WTC11 (cell line): ENCODE measurements around the gene DPP10. TPM values are rescaled to one million over a fixed set of nuclear protein-coding genes. Genes with fewer than 3 reads are reported as not detected.

Experiments
- ATAC-seq: fragments of 200-7000 bp; cut with Tn5 transposase; 2 replicates; pipeline ENCODE4 v1.10.0; 2021; ENCODE audit warnings: mild to moderate bottlenecking, moderate library complexity
- CTCF ChIA-PET: fragments of 300-600 bp; sonication (Branson Sonifier 250); formaldehyde crosslinking; loops from one replicate; lab custom pipeline; 2021; ENCODE audit warnings: antibody characterized with exemption; lab: Charles Lee
- POLR2A ChIA-PET: fragments of 350-600 bp; sonication (Branson Sonifier 250); formaldehyde crosslinking; loops from one replicate; lab custom pipeline; 2021; ENCODE audit warnings: antibody characterized with exemption; lab: Charles Lee
- DNase-seq: peaks from one replicate; pipeline ENCODE4 v3.0.0; 2021; ENCODE audit warnings: low spot score
- H3K27ac Mint-ChIP-seq: 2 replicates; pipeline ENCODE4 v1.8.0; 2021; ENCODE audit warnings: mixed read lengths
- H3K27me3 Mint-ChIP-seq: 2 replicates; pipeline ENCODE4 v1.8.0; 2021; ENCODE audit warnings: low read depth, mild to moderate bottlenecking, moderate library complexity, mixed read lengths
- H3K36me3 Mint-ChIP-seq: 2 replicates; pipeline ENCODE4 v1.8.0; 2021; ENCODE audit warnings: mixed read lengths
- H3K4me1 Mint-ChIP-seq: 2 replicates; pipeline ENCODE4 v1.8.0; 2022; ENCODE audit warnings: mixed read lengths
- H3K4me3 Mint-ChIP-seq: 2 replicates; pipeline ENCODE4 v1.8.0; 2021; ENCODE audit warnings: mild to moderate bottlenecking, moderate library complexity, mixed read lengths
- H3K9me3 Mint-ChIP-seq: 2 replicates; pipeline ENCODE4 v1.8.0; 2021; ENCODE audit warnings: mixed read lengths
- ATF6 ChIP-seq: sonication (generic); formaldehyde crosslinking; IDR thresholded peaks from 2 replicates; pipeline ENCODE4 v1.8.1; 2023; ENCODE audit warnings: mild to moderate bottlenecking, missing genetic modification reagents
- CBFB ChIP-seq: sonication (generic); formaldehyde crosslinking; IDR thresholded peaks from 2 replicates; pipeline ENCODE4 v1.8.1; 2022; ENCODE audit warnings: mild to moderate bottlenecking, low read depth, missing genetic modification reagents
- CREB1 ChIP-seq: sonication (generic); formaldehyde crosslinking; IDR thresholded peaks from 2 replicates; pipeline ENCODE4 v1.8.0; 2023; ENCODE audit warnings: mild to moderate bottlenecking, missing genetic modification reagents
- E2F1 ChIP-seq: sonication (generic); formaldehyde crosslinking; IDR thresholded peaks from 2 replicates; pipeline ENCODE4 v1.8.0; 2022; ENCODE audit warnings: mild to moderate bottlenecking, missing genetic modification reagents
- ELF4 ChIP-seq: sonication (generic); formaldehyde crosslinking; IDR thresholded peaks from 2 replicates; pipeline ENCODE4 v1.8.1; 2022; ENCODE audit warnings: low read depth, mild to moderate bottlenecking, moderate library complexity, missing genetic modification reagents
- GTF2I ChIP-seq: fragments of 250-450 bp; sonication (Bioruptor Pico); conservative IDR thresholded peaks from 2 replicates; pipeline ENCODE4 v1.4.0; 2021; ENCODE audit warnings: mild to moderate bottlenecking
- MYBL2 ChIP-seq: sonication (generic); formaldehyde crosslinking; IDR thresholded peaks from 2 replicates; pipeline ENCODE4 v1.8.1; 2023; ENCODE audit warnings: mild to moderate bottlenecking, moderate library complexity, missing genetic modification reagents
- NR1H2 ChIP-seq: sonication (generic); formaldehyde crosslinking; IDR thresholded peaks from 2 replicates; pipeline ENCODE4 v1.9.0; 2021; ENCODE audit warnings: mild to moderate bottlenecking, moderate library complexity, missing genetic modification reagents
- OVOL2 ChIP-seq: fragments of 250-450 bp; sonication (Bioruptor Pico); IDR thresholded peaks from 2 replicates; pipeline ENCODE4 v1.9.0; 2021; ENCODE audit warnings: mild to moderate bottlenecking, borderline replicate concordance
- PRDM15 ChIP-seq: sonication (generic); formaldehyde crosslinking; IDR thresholded peaks from 2 replicates; pipeline ENCODE4 v1.8.0; 2022; ENCODE audit warnings: missing genetic modification reagents
- RORB ChIP-seq: fragments of 250-450 bp; sonication (Bioruptor Pico); IDR thresholded peaks from 2 replicates; pipeline ENCODE4 v1.9.0; 2021; ENCODE audit warnings: mild to moderate bottlenecking
- SMAD4 ChIP-seq: sonication (generic); formaldehyde crosslinking; IDR thresholded peaks from 2 replicates; pipeline ENCODE4 v1.8.0; 2022; ENCODE audit warnings: mild to moderate bottlenecking, missing genetic modification reagents
- TCF7 ChIP-seq: sonication (generic); formaldehyde crosslinking; IDR thresholded peaks from 2 replicates; pipeline ENCODE4 v1.8.0; 2022; ENCODE audit warnings: mild to moderate bottlenecking, low read depth, missing genetic modification reagents, moderate library complexity
- ZMAT4 ChIP-seq: fragments of 250-450 bp; sonication (Bioruptor Pico); IDR thresholded peaks from 2 replicates; pipeline ENCODE4 v1.9.0; 2021; ENCODE audit warnings: mild to moderate bottlenecking
- ZNF281 ChIP-seq: sonication (generic); formaldehyde crosslinking; IDR thresholded peaks from 2 replicates; pipeline ENCODE4 v1.8.0; 2023; ENCODE audit warnings: mild to moderate bottlenecking, missing genetic modification reagents
- ZNF396 ChIP-seq: fragments of 250-450 bp; sonication (Bioruptor Pico); IDR thresholded peaks from 2 replicates; pipeline ENCODE4 v1.8.0; 2021; ENCODE audit warnings: mild to moderate bottlenecking, moderate library complexity, borderline replicate concordance
- total RNA-seq: library from RNA; stranded (reverse); gene quantifications from 3 replicates; pipeline ENCODE4 v1.2.3, GENCODE V29; 2021

DPP10 gene
- total RNA-seq, 1 experiment from 2014 or later, result 4.0 TPM

- H3K27me3 Mint-ChIP-seq, result peaks cover 4% of the 10 kb centered on the region; the same call in 1 of the 2 replicates
- H3K9me3 Mint-ChIP-seq, result peaks cover 76% of the 10 kb centered on the region
- no peak for ATAC-seq
- TF ChIP-seq OVOL2 (CRISPR knock-in tag) (no peak), ZNF396 (CRISPR knock-in tag) (no peak), ZMAT4 (CRISPR knock-in tag) (no peak), ATF6 (no peak), SMAD4 (CRISPR knock-in tag) (no peak), ZNF281 (CRISPR knock-in tag) (no peak)
- peaks cover 53% of the 10 kb centered on the region for H3K36me3 Mint-ChIP-seq
- H3K27ac Mint-ChIP-seq, result no peak overlapping the region
- H3K4me1 Mint-ChIP-seq, result no peaks in the 10 kb centered on the region
- CTCF ChIA-PET, result no interaction called here
- POLR2A ChIA-PET, result no interaction called here
- H3K4me3 Mint-ChIP-seq, result no peak overlapping the region
- DNase-seq, result no peak
Measured at GRCh38 chr2:115678129-115678528, 1235.7 kb downstream of the DPP10 start.

DNA sequence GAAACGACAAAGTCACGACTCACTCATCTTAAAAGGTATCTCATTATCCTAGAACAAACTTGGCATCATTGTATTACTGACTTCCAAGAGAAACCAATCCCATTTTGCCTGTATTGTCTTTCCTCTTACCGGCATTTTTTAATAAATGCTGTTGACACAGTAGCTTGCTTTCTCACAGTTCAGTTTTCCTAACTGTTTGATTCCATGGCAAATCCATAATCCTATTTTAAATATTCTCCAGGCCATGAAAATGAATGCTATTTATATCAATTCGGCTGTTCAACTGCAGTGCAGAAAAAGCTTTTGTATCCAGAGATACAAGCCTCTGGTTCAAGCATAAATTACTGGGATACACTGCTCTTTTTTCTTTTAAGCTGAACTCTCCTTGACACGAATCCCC is 1241.9 kb downstream of the DPP10 start:
- ATAC-seq (no peak), DNase-seq (no peak)
- TF ChIP-seq CREB1 (no peak), E2F1 (CRISPR knock-in tag) (no peak), ELF4 (CRISPR knock-in tag) (no peak), MYBL2 (CRISPR knock-in tag) (no peak), NR1H2 (CRISPR knock-in tag) (no peak), TCF7 (CRISPR knock-in tag) (no peak), CBFB (CRISPR knock-in tag) (no peak), GTF2I (CRISPR knock-in tag) (no peak), RORB (no peak), PRDM15 (CRISPR knock-in tag) (no peak)
- Mint-ChIP-seq H3K4me1 (no peaks in the 10 kb centered on the region), H3K4me3 (no peak overlapping the region), H3K9me3 (peaks cover 49% of the 10 kb centered on the region), H3K36me3 (peaks cover 13% of the 10 kb centered on the region), H3K27ac (no peak overlapping the region), H3K27me3 (no peaks in the 10 kb centered on the region)
- CTCF ChIA-PET, result interaction anchor here (0.6 kb wide), 1 partner anchor 644 kb away, joined by 5 read pairs; no protein-coding TSS in a partner anchor
- POLR2A ChIA-PET, result no interaction called here
